ENCODE data around the gene ZNF48.
A peak's percentile ranks its signal among the peaks of the same experiment; 100 is the strongest.

ZNF48 gene

GRCh38 chr16:30439720-30440348, 44.6 kb downstream of the ZNF48 start:
- no peak for DNase-seq

- no peak for DNase-seq
These were observed 48.4 kb downstream of the ZNF48 start for GRCh38 chr16:30443631-30444030.

- no peak for DNase-seq
These were observed 49.3 kb downstream of the ZNF48 start for GRCh38 chr16:30444231-30445148.

GRCh38 chr16:30445149-30445407, 49.9 kb downstream of the ZNF48 start:
- DNase-seq, result no peak

GRCh38 chr16:30445408-30446202, 50.4 kb downstream of the ZNF48 start, which contains the start of gene SEPHS2:
TSS of gene SEPHS2 (minus strand) at chr16:30445874. CDS start at chr16:30445727, 147 bp downstream.
- peak; percentile 95 for DNase-seq

- no peak for DNase-seq
These were observed 51.0 kb downstream of the ZNF48 start for GRCh38 chr16:30446203-30446595.

GRCh38 chr16:30447512-30448226, 52.4 kb downstream of the ZNF48 start:
- DNase-seq, result peak; percentile 32

- DNase-seq, result no peak
These were observed 53.9 kb downstream of the ZNF48 start for GRCh38 chr16:30449116-30449435.
